ENCODE results near the gene PTPRE.

PTPRE gene

DNA sequence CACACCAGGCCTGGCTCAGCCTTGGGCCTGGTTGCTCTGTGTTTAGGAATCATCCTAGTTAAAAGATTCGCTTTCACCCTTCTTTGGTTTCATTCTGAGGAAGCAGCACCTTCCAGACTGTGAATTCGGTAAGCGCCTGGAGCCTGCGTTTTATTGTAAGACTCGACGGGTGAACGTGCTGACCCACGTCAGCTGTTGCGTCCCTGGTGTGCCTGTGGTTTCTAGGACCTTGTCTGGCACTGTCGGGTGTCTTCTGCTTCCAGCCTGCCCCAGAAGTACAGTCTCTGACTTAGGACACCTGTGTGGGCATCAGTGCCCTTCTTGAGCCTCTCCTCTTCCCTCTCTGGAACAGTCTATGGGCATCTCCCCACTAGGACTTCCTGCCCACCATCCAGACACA lies 193.0 kb downstream of the PTPRE start:
- Histone ChIP-seq H3K9ac (ENCODE audit: low read depth, low read length) (no peak overlapping the region), H3K36me3 (ENCODE audit: control insufficient read depth, insufficient read depth, low read length) (peaks cover 83% of the 10 kb centered on the region), H3K4me1 (ENCODE audit: control insufficient read depth, insufficient read depth, low read length) (no peaks in the 10 kb centered on the region), H3K27ac (ENCODE audit: low read depth, low read length) (no peak overlapping the region), H3K9me3 (ENCODE audit: control insufficient read depth, insufficient read depth, low read length) (no peaks in the 10 kb centered on the region), H3K4me3 (ENCODE audit: low read depth, low read length) (no peak overlapping the region), H3K27me3 (ENCODE audit: control insufficient read depth, insufficient read depth, low read length) (no peaks in the 10 kb centered on the region)

DNA sequence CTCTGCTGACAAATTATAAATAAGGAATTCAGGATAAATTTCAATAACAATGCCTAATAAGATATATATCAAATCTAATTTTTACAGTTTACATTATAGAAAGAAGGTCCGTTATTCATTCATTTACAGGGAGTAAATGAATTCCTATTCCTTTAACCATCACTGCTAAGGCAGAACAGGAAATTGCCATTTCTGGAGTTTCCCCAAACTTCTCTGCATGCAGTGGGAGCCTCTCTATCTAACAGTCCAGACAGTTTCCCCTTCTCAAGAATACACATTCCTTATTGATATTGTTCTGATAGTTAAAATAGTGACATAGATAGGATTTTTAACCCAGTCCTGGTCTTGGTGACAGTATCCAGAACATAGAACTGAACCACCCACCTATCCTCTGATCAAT lies 195.0 kb downstream of the PTPRE start:
- Histone ChIP-seq H3K27ac (ENCODE audit: low read depth, low read length) (no peak overlapping the region), H3K36me3 (ENCODE audit: control insufficient read depth, insufficient read depth, low read length) (peaks cover 100% of the 10 kb centered on the region), H3K9ac (ENCODE audit: low read depth, low read length) (no peak overlapping the region), H3K9me3 (ENCODE audit: control insufficient read depth, insufficient read depth, low read length) (no peaks in the 10 kb centered on the region), H3K4me3 (ENCODE audit: low read depth, low read length) (no peak overlapping the region), H3K27me3 (ENCODE audit: control insufficient read depth, insufficient read depth, low read length) (no peaks in the 10 kb centered on the region), H3K4me1 (ENCODE audit: control insufficient read depth, insufficient read depth, low read length) (no peaks in the 10 kb centered on the region)

DNA sequence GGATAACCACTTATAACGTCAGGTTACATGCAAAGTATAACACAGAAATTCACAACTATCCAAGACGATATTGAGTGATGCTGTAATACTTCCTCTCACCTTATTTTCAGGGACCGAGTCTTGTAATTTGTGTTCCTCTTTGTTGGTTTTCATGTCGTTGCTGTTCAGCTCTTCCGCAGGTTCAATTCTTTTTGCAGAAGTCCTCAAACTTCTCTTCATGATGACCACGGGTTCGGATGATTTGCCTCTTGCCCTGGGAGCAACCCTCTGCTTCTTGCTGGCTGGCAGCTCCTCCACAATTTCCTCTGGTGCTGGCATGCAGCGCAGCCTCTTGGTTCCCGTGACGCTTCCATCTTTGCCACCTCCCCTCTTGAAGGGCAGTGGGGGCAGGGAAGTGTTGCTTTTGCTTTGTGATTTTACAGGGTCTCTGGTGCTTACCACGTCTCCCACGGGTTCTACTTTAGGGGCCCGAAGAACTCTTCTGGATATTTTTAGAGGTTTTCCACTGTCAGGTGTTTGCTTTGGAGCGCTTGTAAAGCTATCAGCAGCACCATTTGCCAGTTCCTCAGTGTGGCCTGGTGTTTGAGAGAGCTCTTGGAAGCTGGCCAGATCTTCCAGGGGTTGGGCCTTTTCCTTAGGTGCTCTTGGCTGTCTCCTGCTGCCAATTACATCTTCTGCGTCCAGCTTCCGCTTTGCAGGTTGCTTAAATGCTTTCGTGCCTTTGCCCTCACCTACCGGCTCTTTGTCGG lies 195.8 kb downstream of the PTPRE start:
- Histone ChIP-seq H3K27ac (ENCODE audit: low read depth, low read length) (no peak overlapping the region), H3K4me3 (ENCODE audit: low read depth, low read length) (no peak overlapping the region), H3K27me3 (ENCODE audit: control insufficient read depth, insufficient read depth, low read length) (no peaks in the 10 kb centered on the region), H3K36me3 (ENCODE audit: control insufficient read depth, insufficient read depth, low read length) (peaks cover 100% of the 10 kb centered on the region), H3K4me1 (ENCODE audit: control insufficient read depth, insufficient read depth, low read length) (no peaks in the 10 kb centered on the region), H3K9ac (ENCODE audit: low read depth, low read length) (no peak overlapping the region), H3K9me3 (ENCODE audit: control insufficient read depth, insufficient read depth, low read length) (no peaks in the 10 kb centered on the region)

GRCh38 chr10:128103229-128103714 lies 196.4 kb downstream of the PTPRE start:
- no peak overlapping the region for H3K4me3 ChIP-seq (ENCODE audit: low read depth, low read length)
- H3K27me3 ChIP-seq (ENCODE audit: control insufficient read depth, insufficient read depth, low read length): no peaks in the 10 kb centered on the region
- H3K9me3 ChIP-seq (ENCODE audit: control insufficient read depth, insufficient read depth, low read length): no peaks in the 10 kb centered on the region
- H3K4me1 ChIP-seq (ENCODE audit: control insufficient read depth, insufficient read depth, low read length): no peaks in the 10 kb centered on the region
- H3K36me3 ChIP-seq (ENCODE audit: control insufficient read depth, insufficient read depth, low read length): peaks cover 100% of the 10 kb centered on the region
- no peak overlapping the region for H3K9ac ChIP-seq (ENCODE audit: low read depth, low read length)
- H3K27ac ChIP-seq (ENCODE audit: low read depth, low read length): no peak overlapping the region

DNA sequence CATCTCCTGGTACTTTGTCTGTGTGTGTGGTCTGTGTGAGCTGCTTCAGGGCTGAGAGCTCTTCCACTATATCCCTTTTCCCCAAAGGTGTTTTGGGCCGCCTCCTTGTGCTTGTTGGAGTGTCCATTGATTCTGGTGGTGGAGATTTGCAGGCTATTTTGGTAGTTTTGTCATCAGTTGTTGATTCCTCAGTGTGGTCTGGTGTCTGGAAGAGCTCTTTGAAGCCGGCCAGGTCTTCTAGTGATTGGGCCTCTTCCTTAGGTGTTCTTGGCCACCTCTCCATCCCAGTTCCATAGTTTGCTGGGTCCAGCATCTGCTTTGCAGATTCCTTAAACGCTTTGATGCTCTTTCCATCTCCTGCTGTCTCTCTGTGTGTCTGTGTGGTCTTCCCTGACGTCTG lies 198.5 kb downstream of the PTPRE start:
- Histone ChIP-seq H3K36me3 (ENCODE audit: control insufficient read depth, insufficient read depth, low read length) (peaks cover 100% of the 10 kb centered on the region), H3K4me1 (ENCODE audit: control insufficient read depth, insufficient read depth, low read length) (no peaks in the 10 kb centered on the region), H3K9me3 (ENCODE audit: control insufficient read depth, insufficient read depth, low read length) (no peaks in the 10 kb centered on the region), H3K4me3 (ENCODE audit: low read depth, low read length) (no peak overlapping the region), H3K9ac (ENCODE audit: low read depth, low read length) (no peak overlapping the region), H3K27ac (ENCODE audit: low read depth, low read length) (no peak overlapping the region), H3K27me3 (ENCODE audit: control insufficient read depth, insufficient read depth, low read length) (no peaks in the 10 kb centered on the region)

DNA sequence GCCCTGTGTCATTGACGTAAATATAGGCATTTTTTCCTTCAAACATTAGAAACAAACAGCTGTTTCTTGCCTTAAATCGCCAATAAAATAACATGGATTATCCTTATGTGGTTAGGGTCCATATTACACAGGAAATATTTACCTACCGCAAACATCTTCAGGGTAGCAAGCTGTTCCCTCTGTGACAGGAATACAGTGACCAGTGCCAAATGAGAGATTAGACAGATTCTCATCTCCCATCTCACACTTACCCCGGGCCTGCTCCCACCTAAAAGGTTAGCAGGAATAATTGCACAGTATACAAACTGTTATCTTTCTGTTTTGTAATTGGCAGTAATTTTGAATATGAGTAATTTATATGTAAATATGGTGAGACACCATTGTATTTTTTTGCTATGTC lies 202.8 kb downstream of the PTPRE start:
- Histone ChIP-seq H3K27ac (ENCODE audit: low read depth, low read length) (no peak overlapping the region), H3K36me3 (ENCODE audit: control insufficient read depth, insufficient read depth, low read length) (peaks cover 100% of the 10 kb centered on the region), H3K4me1 (ENCODE audit: control insufficient read depth, insufficient read depth, low read length) (no peaks in the 10 kb centered on the region), H3K9ac (ENCODE audit: low read depth, low read length) (no peak overlapping the region), H3K27me3 (ENCODE audit: control insufficient read depth, insufficient read depth, low read length) (no peaks in the 10 kb centered on the region), H3K9me3 (ENCODE audit: control insufficient read depth, insufficient read depth, low read length) (no peaks in the 10 kb centered on the region), H3K4me3 (ENCODE audit: low read depth, low read length) (no peak overlapping the region)

DNA sequence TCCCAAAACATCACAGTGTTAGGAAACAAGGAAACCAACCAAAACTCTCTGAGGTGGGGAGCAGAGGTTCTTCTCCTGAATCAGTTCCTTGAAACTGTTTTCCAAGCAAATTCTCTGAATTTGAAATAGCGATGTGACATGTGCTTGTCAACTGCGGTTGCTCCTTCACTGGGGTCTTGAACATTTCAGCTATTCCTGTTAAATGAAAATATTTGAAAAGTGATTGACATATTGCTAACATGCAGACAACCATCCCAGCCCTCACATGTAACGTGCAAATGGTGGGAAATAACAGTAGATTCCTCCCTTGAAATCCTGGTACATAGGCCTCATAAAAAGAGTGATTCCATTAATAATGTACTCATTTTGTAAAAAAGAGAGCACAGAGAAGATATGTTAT lies 203.4 kb downstream of the PTPRE start:
- Histone ChIP-seq H3K27ac (ENCODE audit: low read depth, low read length) (no peak overlapping the region), H3K9ac (ENCODE audit: low read depth, low read length) (no peak overlapping the region), H3K36me3 (ENCODE audit: control insufficient read depth, insufficient read depth, low read length) (peaks cover 100% of the 10 kb centered on the region), H3K27me3 (ENCODE audit: control insufficient read depth, insufficient read depth, low read length) (no peaks in the 10 kb centered on the region), H3K9me3 (ENCODE audit: control insufficient read depth, insufficient read depth, low read length) (no peaks in the 10 kb centered on the region), H3K4me1 (ENCODE audit: control insufficient read depth, insufficient read depth, low read length) (no peaks in the 10 kb centered on the region), H3K4me3 (ENCODE audit: low read depth, low read length) (no peak overlapping the region)

- no peak overlapping the region for H3K9ac ChIP-seq (ENCODE audit: low read depth, low read length)
- no peaks in the 10 kb centered on the region for H3K4me1 ChIP-seq (ENCODE audit: control insufficient read depth, insufficient read depth, low read length)
Measured at GRCh38 chr10:128111696-128112095, 204.8 kb downstream of the PTPRE start.

DNA sequence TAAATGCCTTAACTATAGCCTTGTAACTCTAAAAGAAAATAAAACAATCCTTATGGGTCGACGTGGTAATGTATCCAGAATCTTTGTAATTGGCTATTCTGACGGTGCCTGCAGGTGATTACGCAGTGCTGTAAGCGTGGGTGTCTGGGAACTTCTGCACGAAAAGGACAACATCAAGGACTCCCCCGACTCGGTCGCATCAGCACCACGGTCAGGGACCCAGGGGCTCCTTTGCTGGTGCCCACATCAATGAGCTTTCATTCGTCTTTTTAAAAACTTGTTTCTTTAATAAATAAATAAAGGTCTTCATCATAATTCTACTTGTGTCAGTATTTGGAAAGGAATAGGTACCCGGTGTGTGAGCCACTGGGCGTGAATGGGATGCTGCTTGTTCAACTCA lies 206.1 kb downstream of the PTPRE start:
- Histone ChIP-seq H3K4me1 (ENCODE audit: control insufficient read depth, insufficient read depth, low read length) (no peaks in the 10 kb centered on the region), H3K9ac (ENCODE audit: low read depth, low read length) (no peak overlapping the region), H3K36me3 (ENCODE audit: control insufficient read depth, insufficient read depth, low read length) (peaks cover 95% of the 10 kb centered on the region), H3K9me3 (ENCODE audit: control insufficient read depth, insufficient read depth, low read length) (no peaks in the 10 kb centered on the region), H3K27me3 (ENCODE audit: control insufficient read depth, insufficient read depth, low read length) (no peaks in the 10 kb centered on the region), H3K4me3 (ENCODE audit: low read depth, low read length) (no peak overlapping the region), H3K27ac (ENCODE audit: low read depth, low read length) (no peak overlapping the region)

More at GRCh38 chr10:128111696-128112095, 204.8 kb downstream of the PTPRE start:
- Histone ChIP-seq H3K36me3 (ENCODE audit: control insufficient read depth, insufficient read depth, low read length) (peaks cover 98% of the 10 kb centered on the region), H3K27me3 (ENCODE audit: control insufficient read depth, insufficient read depth, low read length) (no peaks in the 10 kb centered on the region), H3K4me3 (ENCODE audit: low read depth, low read length) (no peak overlapping the region), H3K9me3 (ENCODE audit: control insufficient read depth, insufficient read depth, low read length) (no peaks in the 10 kb centered on the region), H3K27ac (ENCODE audit: low read depth, low read length) (no peak overlapping the region)

- Histone ChIP-seq H3K4me1 (ENCODE audit: control insufficient read depth, insufficient read depth, low read length) (no peaks in the 10 kb centered on the region), H3K9me3 (ENCODE audit: control insufficient read depth, insufficient read depth, low read length) (no peaks in the 10 kb centered on the region), H3K36me3 (ENCODE audit: control insufficient read depth, insufficient read depth, low read length) (peaks cover 93% of the 10 kb centered on the region)
Measured at GRCh38 chr10:128114901-128115300, 208.0 kb downstream of the PTPRE start.

GRCh38 chr10:128115356-128115755 lies 208.5 kb downstream of the PTPRE start:
- Histone ChIP-seq H3K9ac (ENCODE audit: low read depth, low read length) (no peak overlapping the region), H3K27ac (ENCODE audit: low read depth, low read length) (no peak overlapping the region), H3K4me3 (ENCODE audit: low read depth, low read length) (no peak overlapping the region), H3K4me1 (ENCODE audit: control insufficient read depth, insufficient read depth, low read length) (no peaks in the 10 kb centered on the region), H3K27me3 (ENCODE audit: control insufficient read depth, insufficient read depth, low read length) (no peaks in the 10 kb centered on the region), H3K9me3 (ENCODE audit: control insufficient read depth, insufficient read depth, low read length) (no peaks in the 10 kb centered on the region), H3K36me3 (ENCODE audit: control insufficient read depth, insufficient read depth, low read length) (peaks cover 88% of the 10 kb centered on the region)

More at GRCh38 chr10:128114901-128115300, 208.0 kb downstream of the PTPRE start:
- H3K27me3 ChIP-seq (ENCODE audit: control insufficient read depth, insufficient read depth, low read length): no peaks in the 10 kb centered on the region
- H3K9ac ChIP-seq (ENCODE audit: low read depth, low read length): no peak overlapping the region
- H3K4me3 ChIP-seq (ENCODE audit: low read depth, low read length): no peak overlapping the region
- no peak overlapping the region for H3K27ac ChIP-seq (ENCODE audit: low read depth, low read length)
